Lung (tissue), 13 donors: ENCODE data around the gene GOLGB1. TPM values are rescaled to one million over a fixed set of nuclear protein-coding genes. Genes with fewer than 3 reads are reported as not detected.

ENCODE experiments used
- ATAC-seq: fragments of 200-7000 bp; cut with Tn5 transposase; one replicate; pipeline ENCODE4 v1.9.1; 2020; ENCODE audit warnings: moderate number of reproducible peaks; ENCODE audit not compliant: insufficient read depth, low FRiP score
- DNase-seq, 3 donors: peaks; one replicate each; pipeline ENCODE4 v3.0.0-alpha.2; 2013 to 2017
- H3K27ac ChIP-seq, 2 donors: one replicate each; pipeline ENCODE4 v1.5.1; 2013; ENCODE audit warnings: mild to moderate bottlenecking in 2 of 2, moderate library complexity in 2 of 2, control low read depth in 1 of 2, inconsistent platforms in 1 of 2, low read depth in 1 of 2, low read length in 1 of 2
- H3K27me3 ChIP-seq, 3 donors: one replicate each; pipeline ENCODE4 v1.5.1; 2013; ENCODE audit warnings: low read length in 2 of 3; ENCODE audit not compliant: control insufficient read depth in 3 of 3, insufficient read depth in 3 of 3
- H3K36me3 ChIP-seq, 4 donors: one replicate each; pipeline ENCODE4 v1.5.1; 2013; ENCODE audit warnings: low read length in 4 of 4, mild to moderate bottlenecking in 1 of 4, moderate library complexity in 1 of 4; ENCODE audit not compliant: control insufficient read depth in 4 of 4, insufficient read depth in 4 of 4
- H3K4me1 ChIP-seq, 5 donors: one replicate each; pipeline ENCODE4 v1.5.1; 2013; ENCODE audit warnings: low read length in 5 of 5, mild to moderate bottlenecking in 2 of 5, moderate library complexity in 1 of 5; ENCODE audit not compliant: control insufficient read depth in 5 of 5, insufficient read depth in 5 of 5
- H3K4me3 ChIP-seq: one replicate; pipeline ENCODE4 v1.5.1; 2013; ENCODE audit warnings: mild to moderate bottlenecking, control low read depth, moderate library complexity
- H3K9ac ChIP-seq, 2 donors: one replicate each; pipeline ENCODE4 v1.5.1; 2013; ENCODE audit warnings: low read length in 2 of 2, control low read depth in 1 of 2; ENCODE audit not compliant: insufficient read depth in 1 of 2
- H3K9me3 ChIP-seq, 4 donors: one replicate each; pipeline ENCODE4 v1.5.1; 2013; ENCODE audit warnings: low read length in 3 of 4, mild to moderate bottlenecking in 1 of 4, moderate library complexity in 1 of 4; ENCODE audit not compliant: control insufficient read depth in 4 of 4, insufficient read depth in 3 of 4
- CTCF ChIP-seq: IDR thresholded peaks from 2 replicates; pipeline ENCODE4 v1.5.1; 2012; ENCODE audit warnings: mild to moderate bottlenecking; ENCODE audit errors: control extremely low read depth, extremely low read depth
- WGBS, 2 donors: extraction: QIAGEN DNeasy Blood & Tissue Kit; methylation state at CpG; one replicate each; pipeline ENCODE4 v1.1.7; 2013; 5-methylcytosine and 5-hydroxymethylcytosine counted together
- polyA plus RNA-seq, 2 donors: library from polyadenylated mRNA; stranded (reverse); fragments of 200-250 nt; gene quantifications; one replicate each; pipeline ENCODE4 v1.2.1, GENCODE V29; 2013
- small RNA-seq: library from RNA; depleted of rRNA; stranded (forward); fragments of <200 nt; gene quantifications from one replicate; pipeline ENCODE3, GENCODE V24; 2014; ENCODE audit warnings: low replicate concordance
- total RNA-seq, 2 donors: library from RNA; depleted of rRNA in 1 of 2; stranded (reverse); fragments of >200 nt in 1 of 2; gene quantifications; one replicate each; pipeline ENCODE4 v1.2.1, GENCODE V29; 2014 to 2021
- donor health status: control.
- donor health status: control.
- donor health status: Bipolar disorder and iron deficiency.
- donor health status: healthy.
- donor health status: DM: yes; HTN: yes; CAD: no.

Gene GOLGB1
- total and polyA plus RNA-seq, 4 donors, result 11.6 to 92.8 (median 31.1) TPM

GRCh38 chr3:121619691-121620090 is 129.8 kb downstream of the GOLGB1 start:
- no peaks in the 10 kb centered on the region for H3K36me3 ChIP-seq
- ATAC-seq (no peak), DNase-seq (no peak)
- H3K9me3 ChIP-seq, result peaks cover 0 to 2% (median 0%) of the 10 kb centered on the region in 4 donors
- H3K27ac ChIP-seq, result peak overlapping the region in 1 of 2 donors; percentile 23
- peaks cover 0 to 1% (median 0%) of the 10 kb centered on the region in 5 donors for H3K4me1 ChIP-seq
- H3K9ac ChIP-seq, result no peak overlapping the region
- WGBS, 2 donors, result 92 to 99% methylated on average over 2 of the region's 2 CpGs
- H3K4me3 ChIP-seq, result no peak overlapping the region
- TF ChIP-seq CTCF, result no peak
- no peaks in the 10 kb centered on the region for H3K27me3 ChIP-seq

Small RNA genes within 50 kb of the gene (small RNA-seq; reads per million reads assigned to genes)
- not detected for gene RNU4-62P

Other genes with a start within 250 kb of the GOLGB1 start
- gene POLQ, start 203.8 kb downstream of the GOLGB1 start, total RNA-seq, result 1 to 10 TPM in 1 of 2 donors, under 1 TPM in 1; 0.80 to 2.1 TPM
- gene POLQ, start 203.8 kb downstream of the GOLGB1 start, polyA plus RNA-seq, result under 1 TPM; 0.16 to 0.22 TPM
- not detected for gene ARGFX, start 181.8 kb downstream of the GOLGB1 start, total RNA-seq
- not detected for gene ARGFX, start 181.8 kb downstream of the GOLGB1 start, polyA plus RNA-seq
- gene FBXO40, start 156.4 kb downstream of the GOLGB1 start, total RNA-seq, result under 1 TPM; 0.03 to 0.06 TPM
- gene FBXO40, start 156.4 kb downstream of the GOLGB1 start, polyA plus RNA-seq, result not detected
- gene HCLS1, start 88.8 kb downstream of the GOLGB1 start, total RNA-seq, result 100 to 1,000 TPM in 1 of 2 donors, 10 to 100 TPM in 1; 23.9 to 108 TPM
- gene HCLS1, start 88.8 kb downstream of the GOLGB1 start, polyA plus RNA-seq, result 100 to 1,000 TPM in 1 of 2 donors, 10 to 100 TPM in 1; 31.0 to 240 TPM
- gene IQCB1, start 85.3 kb upstream of the GOLGB1 start, total RNA-seq, result 10 to 100 TPM; 18.2 to 30.7 TPM
- gene IQCB1, start 85.3 kb upstream of the GOLGB1 start, polyA plus RNA-seq, result 10 to 100 TPM; 11.7 to 12.0 TPM
- gene EAF2, start 85.5 kb upstream of the GOLGB1 start, total RNA-seq, result 10 to 100 TPM in 1 of 2 donors, 1 to 10 TPM in 1; 7.8 to 16.5 TPM
- 10 to 100 TPM in 1 of 2 donors, 1 to 10 TPM in 1; 4.8 to 11.7 TPM for gene EAF2, start 85.5 kb upstream of the GOLGB1 start, polyA plus RNA-seq
- 10 to 100 TPM; 44.6 to 48.2 TPM for gene SLC15A2, start 144.7 kb upstream of the GOLGB1 start, total RNA-seq
- 10 to 100 TPM in 1 of 2 donors, 1 to 10 TPM in 1; 8.5 to 13.6 TPM for gene SLC15A2, start 144.7 kb upstream of the GOLGB1 start, polyA plus RNA-seq